Vein endothelial cell (primary cell): ENCODE results near the gene NR1H3. TPM values are rescaled to one million over a fixed set of nuclear protein-coding genes. Genes with fewer than 3 reads are reported as not detected.

Source experiments
- total RNA-seq: library from RNA; depleted of rRNA; stranded (reverse); fragments of >200 nt; gene quantifications from 2 replicates; pipeline ENCODE4 v1.2.3, GENCODE V29; 2012

Gene NR1H3
- total RNA-seq = 3.7 and 7.8 TPM in 2 replicates

GRCh38 chr11:47257517-47258316 lies at the start of gene NR1H3:
Gene NR1H3, plus strand, starts transcription at chr11:47257996. Its CDS starts 1,221 bp downstream, at chr11:47259217.

GRCh38 chr11:47248664-47249377 lies 9.0 kb upstream of the NR1H3 start, which contains the start of gene ACP2:
Gene ACP2, minus strand, starts transcription at chr11:47248814. Its CDS starts 25 bp downstream, at chr11:47248789.

GRCh38 chr11:47269829-47270305 lies 12.1 kb downstream of the NR1H3 start, which contains the start of gene MADD:
Gene MADD, plus strand, starts transcription at chr11:47270133.

Other genes starting within 250 kb of the NR1H3 start
- 127 and 189 TPM in 2 replicates for gene ARFGAP2, start 81.1 kb upstream of the NR1H3 start, total RNA-seq
- 11.2 and 26.1 TPM in 2 replicates for gene PACSIN3, start 71.6 kb upstream of the NR1H3 start, total RNA-seq
- gene DDB2, start 43.0 kb upstream of the NR1H3 start, total RNA-seq = 76.8 and 88.3 TPM in 2 replicates
- gene ACP2, start 9.2 kb upstream of the NR1H3 start, total RNA-seq = 34.6 and 43.1 TPM in 2 replicates
- gene MADD, start 12.1 kb downstream of the NR1H3 start, total RNA-seq = 22.8 and 26.8 TPM in 2 replicates
- gene MYBPC3, start 94.7 kb downstream of the NR1H3 start, total RNA-seq = not detected in 2 replicates
- gene SPI1, start 120.6 kb downstream of the NR1H3 start, total RNA-seq = under 0.01 TPM in 1 of 2 replicates, not detected in the other
- gene SLC39A13, start 150.6 kb downstream of the NR1H3 start, total RNA-seq = 63.6 and 80.4 TPM in 2 replicates
- gene PSMC3, start 168.4 kb downstream of the NR1H3 start, total RNA-seq = 160 and 189 TPM in 2 replicates
- 0.29 and 0.33 TPM in 2 replicates for gene RAPSN, start 191.1 kb downstream of the NR1H3 start, total RNA-seq